ENCODE data around the gene ZNF511.

GRCh38 chr10:133308421-133309099 lies at the start of gene ZNF511, which contains the start of gene TUBGCP2:
- TF ChIP-seq POLR2AphosphoS5 (IDR thresholded peaks at IDR 0.05) = peak in 1 of 3 donors; percentile 32
- no peak for TF ChIP-seq CTCF (IDR thresholded peaks at IDR 0.05)
- peak in 1 of 2 donors; percentile 85 for TF ChIP-seq POLR2A (IDR thresholded peaks at IDR 0.05)
- TF ChIP-seq EP300 (IDR thresholded peaks at IDR 0.05) = no peak

All from suprapubic skin (tissue), 4 donors.